SU-DHL-6 (cell line): Measurements from ENCODE around the gene FBXO24.
A peak's percentile ranks its signal among the peaks of the same experiment; 100 is the strongest.

Source experiments
- H2AFZ ChIP-seq: fragments of 200-600 bp; sonication (generic); 2 replicates; pipeline ENCODE4 v1.6.1; 2014; ENCODE audit warnings: low read depth, mild to moderate bottlenecking, moderate library complexity, mixed read lengths, antibody characterized with exemption, low read length; ENCODE audit not compliant: severe bottlenecking
- H3F3A ChIP-seq: fragments of 200-600 bp; shearing (Covaris generic); 2 replicates; pipeline ENCODE4 v1.6.0; 2016; ENCODE audit warnings: antibody characterized with exemption, mild to moderate bottlenecking; ENCODE audit not compliant: insufficient read depth
- H3K27ac ChIP-seq: fragments of 200-600 bp; sonication (generic); 2 replicates; pipeline ENCODE4 v1.5.1; 2016; ENCODE audit warnings: low read depth, mild to moderate bottlenecking, low read length, moderate library complexity, mixed read lengths
- H3K27me3 ChIP-seq: fragments of 200-600 bp; sonication (generic), shearing (Covaris generic); 2 replicates; pipeline ENCODE4 v1.6.0; 2014; ENCODE audit warnings: mild to moderate bottlenecking, low read length
- H3K36me3 ChIP-seq: fragments of 200-600 bp; sonication (generic); 2 replicates; pipeline ENCODE4 v1.6.1; 2014; ENCODE audit warnings: mild to moderate bottlenecking, low read length, mixed read lengths
- H3K4me2 ChIP-seq: fragments of 300-600, 200-600 bp; shearing (Covaris generic), sonication (generic); 2 replicates; pipeline ENCODE4 v1.6.0; 2014; ENCODE audit warnings: low read length, low read depth, mild to moderate bottlenecking; ENCODE audit not compliant: poor library complexity, severe bottlenecking
- H3K4me3 ChIP-seq: fragments of 200-600 bp; sonication (generic); 2 replicates; pipeline ENCODE4 v1.5.1; 2014; ENCODE audit warnings: antibody characterized with exemption, low read length, mild to moderate bottlenecking, mixed read lengths; ENCODE audit not compliant: insufficient read depth, poor library complexity, severe bottlenecking
- H3K79me2 ChIP-seq: fragments of 200-600 bp; sonication (generic); 2 replicates; pipeline ENCODE4 v1.6.1; 2014; ENCODE audit warnings: mild to moderate bottlenecking, low read length, moderate library complexity; ENCODE audit not compliant: insufficient read depth
- H3K9ac ChIP-seq: fragments of 200-600 bp; sonication (generic); 2 replicates; pipeline ENCODE4 v1.7.0; 2014; ENCODE audit warnings: mild to moderate bottlenecking, low read length
- H3K9me2 ChIP-seq: fragments of 200-600 bp; sonication (generic); replicated peaks from 2 replicates; pipeline ENCODE4 v1.6.1; 2014; ENCODE audit warnings: low read length; ENCODE audit not compliant: insufficient read depth
- H3K9me3 ChIP-seq: fragments of 200-600 bp; sonication (generic); 2 replicates; pipeline ENCODE4 v1.6.1; 2014; ENCODE audit warnings: low read length, mixed read lengths; ENCODE audit not compliant: insufficient read depth
- H4K20me1 ChIP-seq: fragments of 200-600 bp; sonication (generic); 2 replicates; pipeline ENCODE4 v1.6.1; 2014; ENCODE audit warnings: low read depth, mild to moderate bottlenecking, antibody characterized with exemption, low read length, moderate library complexity, mixed read lengths
- CTCF ChIP-seq: fragments of 200-600 bp; sonication (generic); IDR thresholded peaks from one replicate; pipeline ENCODE4 v1.5.1; 2017; ENCODE audit warnings: antibody characterized with exemption, mild to moderate bottlenecking, low read length, moderate library complexity; ENCODE audit not compliant: insufficient read depth, poor library complexity, severe bottlenecking
- EZH2phosphoT487 ChIP-seq: fragments of 200-600 bp; sonication (generic), shearing (Covaris generic); conservative IDR thresholded peaks from 2 replicates; pipeline ENCODE4 v1.6.1; 2018; ENCODE audit warnings: mild to moderate bottlenecking, antibody characterized with exemption, low read length, moderate library complexity, mixed read lengths

FBXO24 gene

GRCh38 chr7:100641463-100641859 lies 55.3 kb downstream of the FBXO24 start, which contains the start of gene TFR2:
Gene TFR2, minus strand, starts transcription at chr7:100641552. Its CDS starts 43 bp downstream, at chr7:100641509.
- H3K4me2 ChIP-seq: peak within 1 kb of the TSS; percentile 28
- no peak within 1 kb of the TSS for H3K4me3 ChIP-seq
- H3K9me2 ChIP-seq: no peaks in the 10 kb centered on the region
- H3K9ac ChIP-seq: no peak within 1 kb of the TSS
- no peaks in the 10 kb centered on the region for H4K20me1 ChIP-seq
- H3K27me3 ChIP-seq: no peaks in the 10 kb centered on the region
- no peak within 1 kb of the TSS for H3K27ac ChIP-seq
- no peak for TF ChIP-seq EZH2phosphoT487
- TF ChIP-seq CTCF: no peak
- H3F3A ChIP-seq: no peaks in the 10 kb centered on the region
- H3K9me3 ChIP-seq: no peaks in the 10 kb centered on the region
- no peak within 1 kb of the TSS for H2AFZ ChIP-seq
- no peaks in the 10 kb centered on the region for H3K36me3 ChIP-seq
- no peaks in the 10 kb centered on the region for H3K79me2 ChIP-seq

GRCh38 chr7:100641860-100642533 lies 55.9 kb downstream of the FBXO24 start:
- Histone ChIP-seq H3K9me3 (no peaks in the 10 kb centered on the region), H3K4me2 (peak overlapping the region; percentile 28), H3K9me2 (no peaks in the 10 kb centered on the region), H3K9ac (no peak overlapping the region), H3K27me3 (no peaks in the 10 kb centered on the region), H3K36me3 (no peaks in the 10 kb centered on the region), H3F3A (no peaks in the 10 kb centered on the region), H3K27ac (no peak overlapping the region), H3K79me2 (no peaks in the 10 kb centered on the region), H3K4me3 (no peak overlapping the region), H4K20me1 (no peaks in the 10 kb centered on the region), H2AFZ (no peak overlapping the region)
- TF ChIP-seq CTCF (peak; percentile 32), EZH2phosphoT487 (no peak)

- no peak overlapping the region for H3K9ac ChIP-seq
Measured at GRCh38 chr7:100642534-100642907, 56.4 kb downstream of the FBXO24 start.

More at GRCh38 chr7:100642534-100642907, 56.4 kb downstream of the FBXO24 start:
- no peaks in the 10 kb centered on the region for H4K20me1 ChIP-seq
- H2AFZ ChIP-seq: no peak overlapping the region
- no peak overlapping the region for H3K27ac ChIP-seq
- H3K9me3 ChIP-seq: no peaks in the 10 kb centered on the region
- H3K4me3 ChIP-seq: no peak overlapping the region
- TF ChIP-seq CTCF: no peak
- H3K4me2 ChIP-seq: peak overlapping the region; percentile 28
- H3K36me3 ChIP-seq: no peaks in the 10 kb centered on the region
- H3K79me2 ChIP-seq: no peaks in the 10 kb centered on the region
- no peaks in the 10 kb centered on the region for H3K9me2 ChIP-seq
- no peaks in the 10 kb centered on the region for H3F3A ChIP-seq
- H3K27me3 ChIP-seq: no peaks in the 10 kb centered on the region
